HCT116 (cell line): Measurements from ENCODE around the gene CHURC1. TPM values are rescaled to one million over a fixed set of nuclear protein-coding genes. Genes with fewer than 3 reads are reported as not detected.

ENCODE experiments used
- ATAC-seq: fragments of 200-7000 bp; cut with Tn5 transposase; 2 replicates; pipeline ENCODE4 v1.9.1; 2020; ENCODE audit warnings: mild to moderate bottlenecking, moderate library complexity
- BruUV-seq: library from RNA; stranded (reverse); fragments of 400-500 nt; replicated peaks from 2 replicates; lab custom pipeline; 2021; lab: Mats Ljungman, UMichigan
- CTCF ChIA-PET: fragments of 300-600 bp; sonication (Branson Sonifier 250); formaldehyde crosslinking; loops from one replicate; lab custom pipeline; 2021; ENCODE audit warnings: antibody characterized with exemption; lab: Charles Lee
- POLR2A ChIA-PET: fragments of 300-600, 350-600 bp; sonication (Branson Sonifier 250); formaldehyde crosslinking; loops from one replicate; lab custom pipeline; 2021; ENCODE audit warnings: antibody characterized with exemption; lab: Charles Lee
- RAD21 ChIA-PET, 2 experiments: fragments of 300-600 bp; sonication (Branson Sonifier 250); formaldehyde crosslinking; loops; one replicate each; lab custom pipeline; 2023; ENCODE audit warnings: low total read pairs in 2 of 2; ENCODE audit not compliant: uncharacterized antibody in 2 of 2, unreplicated experiment in 2 of 2, low non-redundant PET in 1 of 2; lab: Charles Lee
- DNase-seq: peaks from one replicate; pipeline ENCODE4 v3.0.0-alpha.2; 2010; ENCODE audit warnings: low read depth, low spot score
- H2AFZ ChIP-seq: fragments of 200-600 bp; shearing (Covaris generic), sonication (generic); 2 replicates; pipeline ENCODE4 v1.6.1; 2017; ENCODE audit warnings: low read depth, mixed run types, mixed read lengths, antibody characterized with exemption, low read length; ENCODE audit not compliant: poor library complexity, severe bottlenecking
- H3K27ac ChIP-seq: 2 replicates; pipeline ENCODE4 v1.5.1; 2012; ENCODE audit warnings: low read depth, low read length
- H3K27me3 ChIP-seq: fragments of 200-600 bp; sonication (generic); 2 replicates; pipeline ENCODE4 v1.6.1; 2016; ENCODE audit warnings: mixed run types, low read length, mixed read lengths; ENCODE audit not compliant: insufficient read depth
- H3K36me3 ChIP-seq, 2 experiments: fragments of 200-500 bp in 1 of 2; fragments of 200-600 bp in 1 of 2; sonication (Bioruptor generic) in 1 of 2; sonication (generic) in 1 of 2; 2 replicates each; pipeline versions ENCODE4 v1.5.1 to v1.6.1; 2014 to 2016; ENCODE audit warnings: low read length in 2 of 2, inconsistent platforms in 1 of 2, mixed read lengths in 1 of 2, mixed run types in 1 of 2; ENCODE audit not compliant: insufficient read depth in 2 of 2, control insufficient read depth in 1 of 2
- H3K4me1 ChIP-seq, 2 experiments: fragments of 200-600 bp in 1 of 2; sonication (generic) in 1 of 2; 2 replicates each; pipeline versions ENCODE4 v1.5.1 to v1.6.1; 2012 to 2017; ENCODE audit warnings: low read length in 2 of 2, inconsistent platforms in 1 of 2, mild to moderate bottlenecking in 1 of 2, mixed read lengths in 1 of 2, mixed run types in 1 of 2, moderate library complexity in 1 of 2; ENCODE audit not compliant: insufficient read depth in 2 of 2, control insufficient read depth in 1 of 2
- H3K4me2 ChIP-seq: fragments of 200-600 bp; sonication (generic); 2 replicates; pipeline ENCODE4 v1.6.1; 2017; ENCODE audit warnings: mixed run types, low read length, mixed read lengths
- H3K4me3 ChIP-seq, 2 experiments: fragments of 200-600 bp in 1 of 2; sonication (generic) in 1 of 2; replicated peaks in 1 of 2; 2 replicates each; pipeline ENCODE4 v1.5.1; 2011 to 2016; ENCODE audit warnings: low read length in 2 of 2, control low read depth in 1 of 2, low read depth in 1 of 2, mild to moderate bottlenecking in 1 of 2, mixed read lengths in 1 of 2, mixed run types in 1 of 2
- H3K79me2 ChIP-seq: fragments of 200-600 bp; sonication (generic); 2 replicates; pipeline ENCODE4 v1.6.1; 2017; ENCODE audit warnings: mild to moderate bottlenecking, mixed run types, low read length, moderate library complexity, mixed read lengths; ENCODE audit not compliant: insufficient read depth
- H3K9ac ChIP-seq: fragments of 200-600 bp; sonication (generic); 2 replicates; pipeline ENCODE4 v1.6.1; 2016; ENCODE audit warnings: low read length, mixed read lengths
- H3K9me2 ChIP-seq: fragments of 200-600 bp; sonication (generic), shearing (Covaris generic); 2 replicates; pipeline ENCODE4 v1.6.1; 2017; ENCODE audit warnings: mixed run types, mild to moderate bottlenecking, moderate library complexity; ENCODE audit not compliant: insufficient read depth
- H3K9me3 ChIP-seq, 2 experiments: fragments of 200-500 bp in 1 of 2; fragments of 200-600 bp in 1 of 2; sonication (Bioruptor generic) in 1 of 2; sonication (generic) in 1 of 2; 2 replicates each; pipeline ENCODE4 v1.6.1; 2014 to 2017; ENCODE audit warnings: low read length in 2 of 2, mixed read lengths in 2 of 2, inconsistent platforms in 1 of 2, low read depth in 1 of 2, mild to moderate bottlenecking in 1 of 2, mixed run types in 1 of 2, moderate library complexity in 1 of 2; ENCODE audit not compliant: control insufficient read depth in 1 of 2, insufficient read depth in 1 of 2
- H4K20me1 ChIP-seq: fragments of 200-600 bp; sonication (generic), shearing (Covaris generic); 2 replicates; pipeline ENCODE4 v1.6.1; 2017; ENCODE audit warnings: mixed run types, mild to moderate bottlenecking, moderate library complexity; ENCODE audit not compliant: insufficient read depth
- ATF3 ChIP-seq: IDR thresholded peaks from 2 replicates; pipeline ENCODE4 v1.6.1; 2012
- ELF1 ChIP-seq: IDR thresholded peaks from 2 replicates; pipeline ENCODE4 v1.6.1; 2012; ENCODE audit warnings: low read depth, borderline replicate concordance
- EZH2 ChIP-seq: fragments of 200-600 bp; sonication (generic); IDR thresholded peaks from 2 replicates; pipeline ENCODE4 v1.6.1; 2017; ENCODE audit warnings: antibody characterized with exemption, mixed run types
- FOSL1 ChIP-seq: IDR thresholded peaks from 2 replicates; pipeline ENCODE4 v1.6.1; 2012; ENCODE audit warnings: low read depth
- POLR2AphosphoS5 ChIP-seq: IDR thresholded peaks from 2 replicates; pipeline ENCODE4 v1.6.1; 2011; ENCODE audit warnings: mild to moderate bottlenecking, low read depth, low read length, moderate library complexity
- SIN3A ChIP-seq: IDR thresholded peaks from 2 replicates; pipeline ENCODE4 v1.6.1; 2012; ENCODE audit warnings: low read depth
- YY1 ChIP-seq: IDR thresholded peaks from 2 replicates; pipeline ENCODE4 v1.6.1; 2011; ENCODE audit warnings: low read length, low read depth, moderate library complexity, mild to moderate bottlenecking; ENCODE audit not compliant: insufficient replicate concordance; ENCODE audit errors: extremely low read depth
- ZBTB33 ChIP-seq: IDR thresholded peaks from 2 replicates; pipeline ENCODE4 v1.6.1; 2011; ENCODE audit warnings: mild to moderate bottlenecking, low read length, moderate library complexity; ENCODE audit not compliant: insufficient replicate concordance; ENCODE audit errors: extremely low read depth
- ZFX ChIP-seq: fragments of 450-650 bp; IDR thresholded peaks from 2 replicates; pipeline ENCODE4 v1.6.1; 2017
- ZNF274 ChIP-seq: fragments of 200-500 bp; sonication (Bioruptor generic); IDR thresholded peaks from 2 replicates; pipeline ENCODE4 v1.6.1; 2014; ENCODE audit warnings: mild to moderate bottlenecking, low read depth, low read length, inconsistent platforms
- intact Hi-C: fragments of 100-400 bp; cut with micrococcal nuclease; formaldehyde crosslinking; loops from 2 replicates; pipeline ENCODE4 v1.10.0; 2022
- total RNA-seq: library from RNA; stranded (reverse); gene quantifications from one replicate; pipeline ENCODE4 v1.2.1, GENCODE V29; 2021; ENCODE audit not compliant: unreplicated experiment

Gene CHURC1
- total RNA-seq, 1 experiment from 2014 or later = 47.5 TPM

GRCh38 chr14:64979336-64980074, 65.2 kb downstream of the CHURC1 start:
- POLR2A ChIA-PET = no interaction called here
- H3K79me2 ChIP-seq = no peaks in the 10 kb centered on the region
- H3K36me3 ChIP-seq = no peaks in the 10 kb centered on the region
- TF ChIP-seq ZBTB33 (no peak), FOSL1 (no peak), ZNF274 (no peak), YY1 (no peak), EZH2 (no peak), ZFX (no peak), ELF1 (no peak), ATF3 (no peak), POLR2AphosphoS5 (no peak), SIN3A (no peak)
- no peak overlapping the region for H2AFZ ChIP-seq
- CTCF ChIA-PET = no interaction called here
- no peaks in the 10 kb centered on the region for H3K27me3 ChIP-seq
- peaks cover 0 to 6% of the 10 kb centered on the region in 2 experiments; a peak in 2 of 4 replicates for H3K4me1 ChIP-seq
- H3K4me2 ChIP-seq = 0 out of 2 replicates have a peak overlapping the region, but pooled peaks have one; percentile 7
- H3K4me3 ChIP-seq = no peak overlapping the region
- no peaks in the 10 kb centered on the region for H4K20me1 ChIP-seq
- no TSS peak for BruUV-seq
- RAD21 ChIA-PET = no interaction called here
- no peak overlapping the region for H3K27ac ChIP-seq
- ATAC-seq (peak; percentile 36; the same call in 1 of the 2 replicates), DNase-seq (no peak)
- H3K9ac ChIP-seq = no peak overlapping the region
- H3K9me3 ChIP-seq = no peaks in the 10 kb centered on the region
- intact Hi-C loops = no loop called here
- H3K9me2 ChIP-seq = no peaks in the 10 kb centered on the region
